ENCODE measurements around the gene CSRNP2.
"Not testable (repeated sequence)": the region's sequence is repeated elsewhere in the genome, so short reads cannot be mapped to it uniquely, and the experiment has no call there.

Gene CSRNP2

GRCh38 chr12:51027342-51027835, 56.0 kb downstream of the CSRNP2 start:
- DNase-seq (ENCODE audit: low read depth), result no peak

GRCh38 chr12:51025836-51026638, 57.4 kb downstream of the CSRNP2 start, which contains the start of gene SLC11A2:
TSS of gene SLC11A2 (minus strand) at chr12:51026384. CDS start at chr12:51010728, 15,656 bp downstream.
- peak; percentile 90 for DNase-seq (ENCODE audit: low read depth)

GRCh38 chr12:51025338-51025835, 58.0 kb downstream of the CSRNP2 start:
- no peak for DNase-seq (ENCODE audit: low read depth)

- DNase-seq (ENCODE audit: low read depth), result no peak
Observed at GRCh38 chr12:51023625-51024382, 59.6 kb downstream of the CSRNP2 start.

- DNase-seq (ENCODE audit: low read depth), result no peak
Observed at GRCh38 chr12:51021694-51022093, 61.7 kb downstream of the CSRNP2 start.

GRCh38 chr12:51020448-51021182, 62.8 kb downstream of the CSRNP2 start:
- no peak for DNase-seq (ENCODE audit: low read depth)

GRCh38 chr12:51019927-51020326, 63.5 kb downstream of the CSRNP2 start:
- no peak for DNase-seq (ENCODE audit: low read depth)

- no peak for DNase-seq (ENCODE audit: low read depth)
Observed at GRCh38 chr12:51018956-51019355, 64.4 kb downstream of the CSRNP2 start.

- DNase-seq (ENCODE audit: low read depth), result no peak
Observed at GRCh38 chr12:51017452-51017851, 65.9 kb downstream of the CSRNP2 start.

GRCh38 chr12:51014467-51014866, 68.9 kb downstream of the CSRNP2 start:
- DNase-seq (ENCODE audit: low read depth), result not testable (repeated sequence)

- DNase-seq (ENCODE audit: low read depth), result no peak
Observed at GRCh38 chr12:51013441-51013840, 70.0 kb downstream of the CSRNP2 start.

- DNase-seq (ENCODE audit: low read depth), result no peak
Observed at GRCh38 chr12:51012570-51013236, 70.7 kb downstream of the CSRNP2 start.

GRCh38 chr12:51011955-51012354, 71.4 kb downstream of the CSRNP2 start:
- DNase-seq (ENCODE audit: low read depth), result no peak

Data from fibroblast of gingiva (primary cell).